MCF 10A (cell line): Measurements from ENCODE around the gene ITGAD. TPM values are rescaled to one million over a fixed set of nuclear protein-coding genes. Genes with fewer than 3 reads are reported as not detected.
A peak's percentile ranks its signal among the peaks of the same experiment; 100 is the strongest.

Source experiments
- BruUV-seq: library from RNA; stranded (reverse); fragments of 400-500 nt; replicated peaks from 2 replicates; lab custom pipeline; 2021; lab: Mats Ljungman, UMichigan
- CTCF ChIA-PET: fragments of 300-600 bp; sonication (Branson Sonifier 250); formaldehyde crosslinking; extraction: SDS; loops from one replicate; lab custom pipeline; 2021; ENCODE audit warnings: antibody characterized with exemption, inconsistent platforms; lab: Yijun Ruan, JAX
- POLR2A ChIA-PET: fragments of 300-600, 350-650 bp; sonication (Branson Sonifier 250); formaldehyde crosslinking; extraction: SDS; loops from one replicate; lab custom pipeline; 2020; ENCODE audit warnings: antibody characterized with exemption, inconsistent platforms; lab: Yijun Ruan, JAX
- DNase-seq: peaks from one replicate; pipeline ENCODE4 v3.0.0-alpha.2; 2018; ENCODE audit not compliant: unreplicated experiment
- H3K27ac Mint-ChIP-seq: one replicate; pipeline ENCODE4 v1.8.0; 2022; ENCODE audit warnings: mild to moderate bottlenecking, low read depth, mixed read lengths; ENCODE audit not compliant: unreplicated experiment
- H3K27me3 Mint-ChIP-seq: one replicate; pipeline ENCODE4 v1.8.0; 2022; ENCODE audit warnings: mixed read lengths; ENCODE audit not compliant: insufficient read depth, unreplicated experiment
- H3K36me3 Mint-ChIP-seq: one replicate; pipeline ENCODE4 v1.8.0; 2022; ENCODE audit warnings: mild to moderate bottlenecking, moderate library complexity, mixed read lengths; ENCODE audit not compliant: insufficient read depth, unreplicated experiment
- H3K4me1 Mint-ChIP-seq: one replicate; pipeline ENCODE4 v1.8.0; 2022; ENCODE audit warnings: mixed read lengths; ENCODE audit not compliant: insufficient read depth, unreplicated experiment
- H3K4me3 Mint-ChIP-seq: one replicate; pipeline ENCODE4 v1.8.0; 2022; ENCODE audit warnings: mild to moderate bottlenecking, moderate library complexity, mixed read lengths; ENCODE audit not compliant: unreplicated experiment
- H3K9me3 Mint-ChIP-seq: one replicate; pipeline ENCODE4 v1.8.0; 2022; ENCODE audit warnings: mixed read lengths; ENCODE audit not compliant: unreplicated experiment
- intact Hi-C: fragments of 100-400 bp; cut with micrococcal nuclease; formaldehyde crosslinking; loops from 2 replicates; pipeline ENCODE4 v1.14.1; 2022
- total RNA-seq: library from RNA; stranded (reverse); gene quantifications from 2 replicates; pipeline ENCODE4 v1.2.3, GENCODE V29; 2022
- TF ChIP-seq, protein P1 (sequence below): fragments of 200-600 bp; IDR thresholded peaks from one replicate; pipeline ENCODE4 v1.8.0; 2022; ENCODE audit warnings: antibody characterized with exemption, mild to moderate bottlenecking; ENCODE audit not compliant: unreplicated experiment

The ITGAD gene
- total RNA-seq, 1 experiment from 2014 or later = not detected

DNA sequence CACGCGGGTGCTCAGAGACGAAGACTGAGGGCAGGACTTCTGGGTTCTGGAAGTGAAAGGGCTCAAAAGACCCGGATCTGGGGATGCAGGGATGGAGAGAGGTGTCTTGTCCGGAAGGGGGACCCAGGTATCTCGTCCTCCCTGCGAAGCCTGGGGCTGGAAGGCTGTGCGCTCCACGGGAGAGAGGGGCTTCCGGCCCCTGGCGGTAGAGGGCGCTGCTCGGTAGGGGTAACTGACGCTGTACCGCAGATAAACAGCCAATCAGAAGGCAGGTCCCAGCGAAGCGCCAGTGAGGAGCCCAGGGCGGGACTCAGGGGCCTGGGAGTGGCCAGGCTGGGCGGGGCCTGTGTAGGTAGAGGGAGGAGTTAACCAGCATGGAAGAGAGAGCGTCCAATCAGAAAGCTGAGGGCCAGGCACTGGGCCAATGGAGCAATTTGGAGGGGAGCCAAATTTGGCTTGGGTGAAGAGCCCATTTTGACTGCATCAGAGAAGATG lies 79.6 kb downstream of the ITGAD start:
- H3K4me1 Mint-ChIP-seq = peaks cover 22% of the 10 kb centered on the region
- H3K9me3 Mint-ChIP-seq = no peaks in the 10 kb centered on the region
- TF ChIP-seq, protein P1, sequence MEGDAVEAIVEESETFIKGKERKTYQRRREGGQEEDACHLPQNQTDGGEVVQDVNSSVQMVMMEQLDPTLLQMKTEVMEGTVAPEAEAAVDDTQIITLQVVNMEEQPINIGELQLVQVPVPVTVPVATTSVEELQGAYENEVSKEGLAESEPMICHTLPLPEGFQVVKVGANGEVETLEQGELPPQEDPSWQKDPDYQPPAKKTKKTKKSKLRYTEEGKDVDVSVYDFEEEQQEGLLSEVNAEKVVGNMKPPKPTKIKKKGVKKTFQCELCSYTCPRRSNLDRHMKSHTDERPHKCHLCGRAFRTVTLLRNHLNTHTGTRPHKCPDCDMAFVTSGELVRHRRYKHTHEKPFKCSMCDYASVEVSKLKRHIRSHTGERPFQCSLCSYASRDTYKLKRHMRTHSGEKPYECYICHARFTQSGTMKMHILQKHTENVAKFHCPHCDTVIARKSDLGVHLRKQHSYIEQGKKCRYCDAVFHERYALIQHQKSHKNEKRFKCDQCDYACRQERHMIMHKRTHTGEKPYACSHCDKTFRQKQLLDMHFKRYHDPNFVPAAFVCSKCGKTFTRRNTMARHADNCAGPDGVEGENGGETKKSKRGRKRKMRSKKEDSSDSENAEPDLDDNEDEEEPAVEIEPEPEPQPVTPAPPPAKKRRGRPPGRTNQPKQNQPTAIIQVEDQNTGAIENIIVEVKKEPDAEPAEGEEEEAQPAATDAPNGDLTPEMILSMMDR = peak; percentile 56
- CTCF ChIA-PET = interaction anchor here (1.1 to 3.5 kb wide), 2 partner anchors 12 to 34 kb away, joined by 5 to 14 read pairs; no protein-coding TSS in a partner anchor
- DNase-seq = peak; percentile 88
- POLR2A ChIA-PET = no interaction called here
- BruUV-seq = no TSS peak
- intact Hi-C loops = no loop called here
- H3K27ac Mint-ChIP-seq = peak overlapping the region; percentile 89
- no peaks in the 10 kb centered on the region for H3K27me3 Mint-ChIP-seq
- peaks cover 6% of the 10 kb centered on the region for H3K36me3 Mint-ChIP-seq
- H3K4me3 Mint-ChIP-seq = peak overlapping the region; percentile 91

GRCh38 chr16:31473264-31473984 lies 80.3 kb downstream of the ITGAD start:
- no peak for DNase-seq
- CTCF ChIA-PET = interaction anchor here (3.5 kb wide), 1 partner anchor 13 kb away, joined by 14 read pairs; no protein-coding TSS in a partner anchor
- Mint-ChIP-seq H3K27me3 (no peaks in the 10 kb centered on the region), H3K9me3 (no peaks in the 10 kb centered on the region), H3K4me3 (peak overlapping the region; percentile 91), H3K27ac (peak overlapping the region; percentile 22), H3K36me3 (peaks cover 11% of the 10 kb centered on the region), H3K4me1 (peaks cover 22% of the 10 kb centered on the region)
- no TSS peak for BruUV-seq
- intact Hi-C loops = no loop called here
- POLR2A ChIA-PET = no interaction called here
- TF ChIP-seq, protein P1 = no peak

GRCh38 chr16:31474173-31474714 lies 81.1 kb downstream of the ITGAD start:
- peaks cover 11% of the 10 kb centered on the region for H3K36me3 Mint-ChIP-seq
- no peak overlapping the region for H3K4me3 Mint-ChIP-seq
- no peak for DNase-seq
- H3K27ac Mint-ChIP-seq = no peak overlapping the region
- no peaks in the 10 kb centered on the region for H3K27me3 Mint-ChIP-seq
- intact Hi-C loops = no loop called here
- CTCF ChIA-PET = interaction anchor here (0.7 to 3.5 kb wide), 5 partner anchors 10 to 91 kb away, joined by 3 to 14 read pairs (median 3); no protein-coding TSS in a partner anchor
- TSS peak; percentile 14 for BruUV-seq
- TF ChIP-seq, protein P1 = no peak
- peaks cover 22% of the 10 kb centered on the region for H3K4me1 Mint-ChIP-seq
- H3K9me3 Mint-ChIP-seq = no peaks in the 10 kb centered on the region
- POLR2A ChIA-PET = no interaction called here
